Stimulated activated CD8-positive, alpha-beta memory T cell treated with anti-CD3 and anti-CD28 coated beads, Interleukin-7, amount 100 ng/mL, for 4 hours (primary cell): ENCODE data around the gene LPCAT4.
"Not testable (repeated sequence)": the region's sequence is repeated elsewhere in the genome, so short reads cannot be mapped to it uniquely, and the experiment has no call there.

Source experiments
- DNase-seq, 2 donors: peaks; one replicate each; pipeline ENCODE4 v3.0.0-alpha.2; 2020; ENCODE audit warnings: low read depth in 2 of 2

LPCAT4 gene

GRCh38 chr15:34364041-34364440, 3.0 kb downstream of the LPCAT4 start:
- DNase-seq, result no peak

GRCh38 chr15:34362047-34362773, 4.8 kb downstream of the LPCAT4 start:
- no peak for DNase-seq

DNA sequence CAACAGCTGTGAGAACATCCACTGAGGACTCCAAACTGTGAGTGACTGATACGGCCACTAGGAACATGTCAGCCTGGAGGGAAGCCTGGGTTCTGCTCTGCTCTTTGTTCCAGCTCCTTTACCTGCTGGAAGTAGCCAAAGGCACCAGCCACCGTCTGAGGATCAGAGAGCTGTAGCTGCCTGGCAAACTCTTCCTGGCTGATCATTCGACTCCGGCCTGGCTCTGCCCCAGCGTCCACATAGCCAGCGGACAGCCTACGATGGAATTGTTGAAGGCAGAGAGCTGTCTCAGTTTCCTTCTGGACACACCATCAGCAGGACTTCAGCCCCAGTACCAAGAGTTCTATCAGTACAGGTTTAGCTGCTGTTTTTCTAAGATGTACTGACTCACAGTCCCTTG, 5.7 kb downstream of the LPCAT4 start:
- DNase-seq, result no peak

GRCh38 chr15:34360298-34360697, 6.7 kb downstream of the LPCAT4 start:
- no peak for DNase-seq

GRCh38 chr15:34359416-34359815, 7.6 kb downstream of the LPCAT4 start:
- no peak for DNase-seq

DNA sequence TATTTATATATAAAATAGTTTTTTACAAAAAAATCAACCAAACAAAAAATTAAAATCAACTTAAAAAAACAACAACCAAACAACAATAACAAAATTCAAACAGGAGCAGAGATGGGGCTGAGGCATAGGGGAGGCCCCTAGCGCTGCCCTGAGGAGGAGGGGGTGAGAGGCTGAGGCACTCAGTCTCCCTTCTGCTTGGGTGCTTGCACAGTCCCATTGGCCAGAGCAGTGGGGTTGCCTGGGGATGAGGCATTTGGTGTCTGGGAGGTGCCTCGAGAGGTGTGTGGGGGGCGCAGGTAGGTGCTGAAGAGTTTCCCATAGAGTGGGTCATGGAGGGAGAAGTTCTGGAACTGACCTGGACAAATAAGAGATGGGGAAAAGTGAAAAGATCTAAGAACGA, 8.0 kb downstream of the LPCAT4 start:
- DNase-seq, result no peak

GRCh38 chr15:34358367-34358766, 8.6 kb downstream of the LPCAT4 start:
- DNase-seq, result no peak

DNA sequence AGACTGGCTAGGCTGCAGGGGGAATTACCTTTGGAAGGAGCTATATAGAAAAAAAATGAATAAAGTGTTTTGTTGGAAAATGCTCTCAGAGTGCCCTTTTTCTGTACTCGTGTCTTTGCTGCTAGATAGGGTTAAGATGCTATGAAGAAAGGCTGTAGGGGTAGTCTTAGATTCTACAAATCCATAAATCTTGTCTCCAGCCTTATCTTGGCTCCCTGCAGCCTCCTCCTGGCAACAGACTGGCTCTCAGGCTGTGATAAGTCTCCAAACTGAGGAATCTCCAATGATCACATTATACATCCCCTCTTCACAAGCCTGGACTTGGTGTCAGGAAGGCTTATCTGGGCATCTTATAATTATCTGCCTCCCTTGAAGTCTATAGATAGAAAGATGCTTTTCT, 9.3 kb downstream of the LPCAT4 start:
- no peak for DNase-seq

GRCh38 chr15:34355241-34355640, 11.8 kb downstream of the LPCAT4 start:
- no peak for DNase-seq

- no peak for DNase-seq
Measured at GRCh38 chr15:34354286-34354685, 12.7 kb downstream of the LPCAT4 start.

DNA sequence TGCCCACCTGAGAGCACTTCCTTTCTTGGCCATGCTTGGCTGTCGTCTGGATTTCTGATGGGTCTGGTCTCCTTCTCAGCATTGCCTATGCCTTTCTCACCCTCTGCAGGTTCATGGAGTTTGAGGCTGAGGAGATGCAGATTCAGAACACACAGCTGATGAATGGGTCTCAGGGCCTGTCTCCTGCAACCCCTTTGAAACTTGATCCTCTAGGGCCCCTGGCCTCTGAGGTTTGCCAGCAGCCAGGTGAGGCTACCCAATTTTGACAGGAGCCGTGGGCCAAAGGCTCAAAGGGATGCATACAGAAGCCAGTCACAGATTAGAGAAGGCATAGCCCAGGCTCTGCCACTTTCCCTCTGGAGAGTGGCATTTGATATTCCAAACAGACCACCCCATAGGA, 13.4 kb downstream of the LPCAT4 start:
- DNase-seq, result no peak

- not testable (repeated sequence) for DNase-seq
Measured at GRCh38 chr15:34352996-34353395, 14.0 kb downstream of the LPCAT4 start.

DNA sequence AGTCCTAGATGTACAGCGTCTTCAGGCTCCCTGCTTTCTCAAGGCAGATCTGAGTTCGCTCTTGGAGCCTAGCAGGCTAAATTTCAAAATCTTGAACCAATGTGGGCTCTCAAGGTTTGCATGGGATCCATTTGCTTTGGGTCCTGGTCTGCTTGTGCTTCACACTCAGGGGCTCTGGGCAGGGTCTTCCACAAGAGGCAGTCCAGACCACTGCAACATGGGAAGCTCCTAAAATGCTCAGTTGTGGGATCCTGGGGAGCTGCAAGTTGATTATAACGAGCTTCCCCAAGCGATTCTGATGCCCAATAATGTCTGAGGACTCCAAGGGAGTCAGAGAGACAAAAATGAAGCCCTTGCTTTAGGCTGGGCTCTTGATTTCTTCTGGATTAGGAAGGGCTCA, 17.2 kb downstream of the LPCAT4 start:
- no peak for DNase-seq

DNA sequence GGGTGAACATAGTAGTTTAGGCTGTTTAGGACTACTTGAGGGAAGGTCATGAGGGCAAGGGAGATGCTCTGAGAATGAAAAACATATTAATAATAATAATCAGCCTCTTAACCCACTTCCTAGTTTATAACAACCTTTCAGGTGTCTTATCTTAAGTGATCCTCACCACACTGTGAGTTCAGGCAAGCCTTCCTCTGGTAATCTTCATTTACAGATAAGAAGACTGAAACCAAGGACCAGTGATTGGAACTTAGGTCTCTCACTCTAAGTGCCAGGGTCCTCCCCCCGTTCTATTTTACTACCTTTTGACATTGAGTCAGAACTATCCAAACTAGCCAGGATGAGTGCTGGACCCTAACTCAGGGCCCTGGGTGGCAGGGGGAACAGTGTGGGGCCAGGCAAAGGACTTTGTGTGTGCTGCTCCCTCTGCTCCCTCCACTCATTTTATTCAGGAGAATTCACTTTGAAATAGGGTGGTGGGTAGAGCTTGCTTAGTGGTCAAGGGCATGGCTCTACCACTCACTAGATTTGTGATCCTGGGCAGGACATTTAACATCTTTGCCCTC, 18.2 kb downstream of the LPCAT4 start:
- DNase-seq, result no peak

DNA sequence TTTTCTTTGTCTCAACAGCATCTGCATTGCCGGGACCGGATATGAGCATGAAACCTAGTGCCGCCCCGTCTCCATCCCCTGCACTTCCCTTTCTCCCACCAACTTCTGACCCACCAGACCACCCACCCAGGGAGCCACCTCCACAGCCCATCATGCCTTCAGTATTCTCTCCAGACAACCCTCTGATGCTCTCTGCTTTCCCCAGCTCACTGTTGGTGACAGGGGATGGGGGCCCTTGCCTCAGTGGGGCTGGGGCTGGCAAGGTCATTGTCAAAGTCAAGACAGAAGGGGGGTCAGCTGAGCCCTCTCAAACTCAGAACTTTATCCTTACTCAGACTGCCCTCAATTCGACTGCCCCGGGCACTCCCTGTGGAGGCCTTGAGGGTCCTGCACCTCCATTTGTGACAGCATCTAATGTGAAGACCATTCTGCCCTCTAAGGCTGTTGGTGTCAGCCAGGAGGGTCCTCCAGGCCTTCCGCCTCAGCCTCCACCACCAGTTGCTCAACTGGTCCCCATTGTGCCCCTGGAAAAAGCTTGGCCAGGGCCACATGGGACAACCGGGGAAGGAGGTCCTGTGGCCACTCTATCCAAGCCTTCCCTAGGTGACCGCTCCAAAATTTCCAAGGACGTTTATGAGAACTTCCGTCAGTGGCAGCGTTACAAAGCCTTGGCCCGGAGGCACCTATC, 18.9 kb downstream of the LPCAT4 start:
- no peak for DNase-seq

DNA sequence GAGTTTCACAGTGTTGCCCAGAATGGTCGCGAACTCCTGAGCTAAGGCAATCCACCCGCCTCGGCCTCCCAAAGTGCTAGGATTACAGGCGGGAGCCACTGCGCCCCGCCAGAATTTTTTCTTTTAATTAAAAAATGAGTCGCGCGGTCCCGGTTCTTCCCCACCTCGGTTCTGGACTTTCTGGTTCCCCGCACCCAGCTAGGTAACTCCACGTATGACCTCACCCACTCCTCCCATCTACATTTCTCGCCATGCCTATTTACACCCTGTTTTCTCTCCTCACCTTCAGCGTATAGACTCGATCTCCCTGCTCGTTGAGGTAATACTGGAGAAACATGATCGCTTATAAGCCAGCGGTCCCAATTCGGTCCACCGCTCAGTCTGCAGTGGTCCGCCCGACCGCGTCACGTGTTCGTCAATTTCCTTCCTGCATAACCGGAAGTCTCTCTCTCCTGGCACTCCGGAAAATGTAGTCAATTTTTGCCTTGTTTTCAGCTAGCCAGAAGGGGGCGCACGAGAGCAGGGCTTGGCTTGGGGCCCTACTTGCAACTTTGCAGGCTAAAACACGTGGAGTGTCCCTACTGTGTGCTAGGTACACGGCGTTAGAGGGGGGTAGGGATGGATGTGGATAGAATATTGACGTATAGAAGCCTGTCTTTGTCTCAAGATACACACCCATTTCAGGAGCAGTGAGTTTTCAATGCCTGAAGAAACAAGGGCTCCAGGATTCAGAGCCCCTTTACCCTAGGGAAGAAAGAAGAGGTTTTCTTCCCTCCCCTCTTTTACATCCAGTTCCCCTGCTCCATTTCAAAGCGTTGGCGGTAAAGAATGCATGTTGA, 24.0 kb downstream of the LPCAT4 start, which contains the start of the genes NOP10 and NUTM1:
TSS of gene NOP10 (minus strand) at position 400 of the 839 bp plus-strand sequence. CDS start at position 337, 63 bp downstream.
TSS of gene NUTM1 (plus strand) at position 579 of the 839 bp plus-strand sequence. CDS start 382 bp downstream, outside the sequence.
- peak; percentile 83 to 89 for DNase-seq

- DNase-seq, result not testable (repeated sequence)
Measured at GRCh38 chr15:34342213-34342736, 24.7 kb downstream of the LPCAT4 start.

GRCh38 chr15:34341381-34342212, 25.4 kb downstream of the LPCAT4 start:
- DNase-seq, result no peak

DNA sequence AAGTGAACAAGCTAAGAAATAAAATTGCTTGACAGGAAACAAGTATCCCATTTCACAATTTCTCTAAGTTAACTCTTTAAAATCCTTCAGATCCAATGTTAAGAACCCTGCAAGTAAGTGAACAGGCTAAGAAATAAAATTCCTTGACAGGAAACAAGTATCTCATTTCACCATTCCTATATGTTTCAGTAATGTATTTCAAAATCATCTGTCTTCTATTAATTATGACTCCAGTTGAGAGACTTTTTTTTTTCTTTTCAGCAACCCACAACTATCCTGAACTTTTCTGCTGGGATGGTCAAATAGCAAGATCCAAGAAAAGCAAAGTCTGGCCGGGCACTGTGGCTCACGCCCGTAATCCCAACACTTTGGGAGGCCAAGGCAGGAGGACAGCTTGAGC, 27.1 kb downstream of the LPCAT4 start:
- no peak for DNase-seq

GRCh38 chr15:34338347-34338746, 28.6 kb downstream of the LPCAT4 start:
- DNase-seq, result no peak
